Stimulated activated naive B cell treated with anti-CD40 and anti-IgM and Interleukin-4, amounts not matched to agents 10 μg/mL and 1 μg/mL and 100 μg/mL, for 72 hours (primary cell): ENCODE results near the gene OR2Y1.
"Not testable (repeated sequence)": the region's sequence is repeated elsewhere in the genome, so short reads cannot be mapped to it uniquely, and the experiment has no call there.

Experiments used
- ATAC-seq, 2 donors: fragments of 150-1000 bp; cut with Tn5 transposase; replicated peaks; 2 replicates each; pipeline ENCODE4 v1.10.0; 2021; ENCODE audit warnings: moderate library complexity in 1 of 2
- DNase-seq: peaks from one replicate; pipeline ENCODE4 v3.0.0; 2021
- H3K27ac Mint-ChIP-seq: one replicate; pipeline ENCODE4 v1.8.0; 2022; ENCODE audit warnings: mild to moderate bottlenecking, mixed read lengths
- H3K27me3 Mint-ChIP-seq, 2 donors: one replicate each; pipeline ENCODE4 v1.8.0; 2022; ENCODE audit warnings: mixed read lengths in 2 of 2
- H3K36me3 Mint-ChIP-seq, 2 donors: one replicate each; pipeline ENCODE4 v1.8.0; 2022; ENCODE audit warnings: mixed read lengths in 2 of 2, mild to moderate bottlenecking in 1 of 2
- H3K4me1 Mint-ChIP-seq, 2 donors: one replicate each; pipeline ENCODE4 v1.8.0; 2022; ENCODE audit warnings: mixed read lengths in 2 of 2, mild to moderate bottlenecking in 1 of 2
- H3K4me3 Mint-ChIP-seq, 2 donors: one replicate each; pipeline ENCODE4 v1.8.0; 2022; ENCODE audit warnings: mild to moderate bottlenecking in 2 of 2, mixed read lengths in 2 of 2, moderate library complexity in 1 of 2
- H3K9me3 Mint-ChIP-seq, 2 donors: one replicate each; pipeline ENCODE4 v1.8.0; 2022; ENCODE audit warnings: mixed read lengths in 2 of 2, mild to moderate bottlenecking in 1 of 2

Gene OR2Y1

DNA sequence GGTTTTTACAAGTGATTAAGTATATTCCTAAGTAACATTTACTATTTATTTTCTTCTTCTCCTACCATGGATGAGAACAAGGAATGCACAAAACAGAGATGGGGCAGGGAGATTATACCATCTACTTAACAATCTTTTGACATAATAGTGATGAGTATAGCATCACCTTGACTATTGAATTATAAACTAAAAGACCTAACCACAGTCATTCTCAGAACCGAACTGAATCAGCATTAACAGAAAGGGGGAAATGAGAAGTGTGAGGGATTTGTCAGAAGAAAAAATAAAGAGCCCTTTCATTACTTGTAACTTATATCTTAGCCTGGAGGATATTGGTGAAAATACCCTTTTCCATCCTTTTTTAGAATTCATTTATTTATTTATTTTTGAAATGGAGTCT is 21.9 kb downstream of the OR2Y1 start:
- Mint-ChIP-seq H3K36me3 (no peaks in the 10 kb centered on the region), H3K9me3 (peaks cover 4 to 12% of the 10 kb centered on the region in 2 donors), H3K4me3 (no peak overlapping the region), H3K27me3 (peaks cover 46 to 49% of the 10 kb centered on the region in 2 donors), H3K27ac (no peak overlapping the region), H3K4me1 (no peaks in the 10 kb centered on the region)
- DNase-seq (no peak), ATAC-seq (peak; percentile 68 to 75)

DNA sequence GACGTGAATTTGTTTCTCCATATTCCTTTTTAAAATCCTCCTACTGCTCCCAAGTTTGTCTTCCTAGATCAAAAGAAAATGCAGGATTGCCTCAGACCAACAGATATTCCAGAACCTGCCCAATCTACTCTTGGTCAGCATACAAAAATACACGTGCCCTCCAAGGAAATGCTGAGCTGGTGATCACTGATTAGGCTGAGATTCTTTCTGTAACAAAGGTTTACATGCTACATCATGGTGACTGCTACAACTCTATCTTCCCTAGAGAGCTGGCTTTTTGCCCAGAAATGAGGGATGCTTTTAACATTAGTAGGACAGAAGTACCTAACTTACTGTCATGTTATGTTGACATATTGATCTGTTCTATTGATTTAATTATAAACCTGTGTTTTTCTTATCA is 35.5 kb downstream of the OR2Y1 start:
- H3K27ac Mint-ChIP-seq = no peak overlapping the region
- H3K27me3 Mint-ChIP-seq = peaks cover 8 to 21% of the 10 kb centered on the region in 2 donors
- H3K4me1 Mint-ChIP-seq = no peaks in the 10 kb centered on the region
- no peak overlapping the region for H3K4me3 Mint-ChIP-seq
- H3K9me3 Mint-ChIP-seq = peaks cover 3 to 13% of the 10 kb centered on the region in 2 donors
- no peak for DNase-seq
- ATAC-seq = no peak
- H3K36me3 Mint-ChIP-seq = no peaks in the 10 kb centered on the region

DNA sequence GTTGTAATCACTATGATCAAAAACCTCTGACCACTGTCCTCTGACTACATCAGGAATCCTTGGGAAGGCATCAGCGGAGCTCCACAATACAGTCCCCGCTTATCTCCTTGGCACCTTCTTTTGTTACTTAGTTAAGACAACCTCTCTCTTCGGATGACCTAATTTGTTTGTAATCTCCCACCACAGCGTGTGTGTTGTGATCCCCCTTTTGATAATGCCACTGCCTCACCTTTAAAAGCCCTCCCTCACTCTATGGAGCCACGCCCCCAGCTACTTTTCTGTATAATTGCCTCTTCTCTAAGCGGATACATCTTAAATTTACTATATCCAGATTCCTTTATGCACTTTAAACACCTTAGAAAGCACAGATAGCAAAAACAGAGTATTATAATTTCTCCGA is 35.9 kb downstream of the OR2Y1 start:
- ATAC-seq (no peak), DNase-seq (no peak)
- peaks cover 8 to 21% of the 10 kb centered on the region in 2 donors for H3K27me3 Mint-ChIP-seq
- H3K27ac Mint-ChIP-seq = no peak overlapping the region
- no peak overlapping the region for H3K4me3 Mint-ChIP-seq
- H3K4me1 Mint-ChIP-seq = no peaks in the 10 kb centered on the region
- peaks cover 3 to 13% of the 10 kb centered on the region in 2 donors for H3K9me3 Mint-ChIP-seq
- no peaks in the 10 kb centered on the region for H3K36me3 Mint-ChIP-seq

DNA sequence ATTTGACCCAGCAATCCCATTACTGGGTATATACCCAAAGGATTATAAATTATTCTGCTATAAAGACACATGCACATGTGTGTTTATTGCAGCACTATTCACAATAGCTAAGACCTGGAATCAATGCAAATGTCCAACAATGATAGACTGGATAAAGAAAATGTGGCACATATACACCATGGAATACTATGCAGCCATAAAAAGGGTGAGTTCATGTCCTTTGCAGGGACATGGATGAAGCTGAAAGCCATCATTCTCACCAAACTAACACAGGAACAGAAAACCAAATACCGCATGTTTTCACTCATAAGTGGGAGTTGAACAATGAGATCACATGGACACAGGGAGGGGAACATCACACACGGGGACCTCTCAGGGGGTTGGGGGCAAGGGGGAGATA is 36.5 kb downstream of the OR2Y1 start:
- H3K9me3 Mint-ChIP-seq = peaks cover 3 to 13% of the 10 kb centered on the region in 2 donors
- not testable (repeated sequence) for DNase-seq, H3K27ac Mint-ChIP-seq, ATAC-seq, H3K4me1 Mint-ChIP-seq, H3K36me3 Mint-ChIP-seq, H3K4me3 Mint-ChIP-seq
- H3K27me3 Mint-ChIP-seq = peaks cover 8 to 21% of the 10 kb centered on the region in 2 donors

DNA sequence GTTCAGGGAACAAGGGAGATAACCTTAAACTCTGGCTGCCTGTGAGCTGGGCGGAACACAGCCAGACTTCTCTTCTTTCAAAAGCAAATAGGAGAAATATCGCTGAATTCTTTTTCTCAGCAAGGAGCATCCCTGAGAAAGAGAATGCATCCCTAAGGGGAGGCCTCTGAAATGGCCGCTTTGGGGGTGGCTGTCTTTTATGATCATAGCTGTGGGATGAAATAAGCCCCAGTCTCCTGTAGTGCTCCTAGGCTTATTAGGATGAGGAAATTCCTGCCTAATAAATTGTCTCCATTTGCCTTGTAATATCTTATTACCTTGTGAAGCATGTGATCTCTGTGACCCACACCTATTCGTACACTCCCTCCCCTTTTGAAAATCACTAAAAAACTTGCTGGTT is 39.4 kb downstream of the OR2Y1 start:
- not testable (repeated sequence) for H3K4me3 Mint-ChIP-seq, ATAC-seq, H3K36me3 Mint-ChIP-seq, H3K4me1 Mint-ChIP-seq, H3K27ac Mint-ChIP-seq, DNase-seq
- Mint-ChIP-seq H3K27me3 (peaks cover 23 to 39% of the 10 kb centered on the region in 2 donors), H3K9me3 (peaks cover 3 to 13% of the 10 kb centered on the region in 2 donors)

DNA sequence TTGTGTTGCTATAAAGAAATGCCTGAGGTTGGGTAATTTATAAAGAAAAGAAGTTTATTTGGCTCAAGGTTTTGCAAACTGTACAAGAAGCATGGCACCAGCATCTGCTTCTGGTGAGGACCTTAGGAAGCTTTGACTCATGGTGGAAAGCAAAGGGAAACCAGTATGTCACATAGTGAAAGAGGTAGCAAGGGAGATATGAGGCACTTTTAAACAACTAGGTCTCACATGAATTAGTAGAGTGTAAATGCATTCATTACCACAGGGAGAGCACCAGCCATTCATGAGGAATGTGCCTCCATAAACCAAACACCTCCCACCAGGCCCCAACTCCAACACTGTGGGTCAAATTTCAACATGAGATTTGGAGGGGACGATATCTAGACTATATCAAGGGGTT is 40.8 kb downstream of the OR2Y1 start:
- DNase-seq = no peak
- Mint-ChIP-seq H3K27me3 (peaks cover 23 to 39% of the 10 kb centered on the region in 2 donors), H3K27ac (no peak overlapping the region), H3K9me3 (peaks cover 3 to 13% of the 10 kb centered on the region in 2 donors), H3K4me1 (no peaks in the 10 kb centered on the region), H3K36me3 (peaks cover 0 to 2% of the 10 kb centered on the region in 2 donors), H3K4me3 (no peak overlapping the region)
- ATAC-seq = no peak

DNA sequence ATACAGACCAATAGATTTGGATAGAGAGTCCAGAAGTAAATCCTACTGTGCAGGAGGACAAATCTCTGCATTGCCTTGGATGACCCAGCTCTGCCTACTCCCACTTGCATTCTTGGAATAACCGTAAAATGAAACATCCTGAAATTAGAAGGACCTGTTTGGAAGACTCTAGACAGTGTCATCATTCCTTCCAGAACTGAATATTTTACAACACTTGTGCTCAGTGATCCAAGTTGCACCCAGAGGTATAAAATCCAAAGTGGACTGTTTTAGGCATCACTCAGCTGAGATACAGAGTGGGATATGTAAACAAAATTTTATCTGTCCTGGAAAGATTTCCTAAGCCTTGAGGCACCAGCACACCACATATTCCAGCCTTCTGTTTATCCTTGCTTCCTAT is 43.7 kb downstream of the OR2Y1 start:
- H3K27ac Mint-ChIP-seq = no peak overlapping the region
- peaks cover 3 to 5% of the 10 kb centered on the region in 2 donors for H3K9me3 Mint-ChIP-seq
- no peak overlapping the region for H3K4me3 Mint-ChIP-seq
- no peaks in the 10 kb centered on the region for H3K4me1 Mint-ChIP-seq
- H3K27me3 Mint-ChIP-seq = peaks cover 34 to 36% of the 10 kb centered on the region in 2 donors
- H3K36me3 Mint-ChIP-seq = peaks cover 0 to 2% of the 10 kb centered on the region in 2 donors
- no peak for DNase-seq
- no peak for ATAC-seq

DNA sequence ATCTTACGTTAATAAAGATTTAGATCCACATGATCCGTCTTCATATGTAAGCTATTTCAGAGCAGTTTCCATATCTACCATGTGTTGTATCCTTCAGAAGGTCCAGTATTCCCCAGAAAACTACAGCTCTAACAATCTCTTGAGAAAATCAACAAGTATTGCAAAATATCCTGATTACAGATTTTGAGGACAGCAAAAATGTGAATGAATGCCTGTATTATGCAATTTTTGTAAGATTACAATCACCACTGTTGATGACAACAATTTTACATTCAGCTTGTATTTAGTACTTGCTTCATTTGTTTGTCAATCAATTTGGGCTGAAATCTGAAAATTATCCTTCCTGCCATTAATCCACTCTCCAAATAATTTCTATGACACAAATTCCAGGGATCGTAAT is 47.4 kb downstream of the OR2Y1 start:
- DNase-seq = no peak
- Mint-ChIP-seq H3K9me3 (no peaks in the 10 kb centered on the region), H3K4me3 (no peak overlapping the region), H3K36me3 (peaks cover 0 to 2% of the 10 kb centered on the region in 2 donors), H3K27ac (no peak overlapping the region), H3K27me3 (peaks cover 27 to 29% of the 10 kb centered on the region in 2 donors), H3K4me1 (no peaks in the 10 kb centered on the region)
- no peak for ATAC-seq

DNA sequence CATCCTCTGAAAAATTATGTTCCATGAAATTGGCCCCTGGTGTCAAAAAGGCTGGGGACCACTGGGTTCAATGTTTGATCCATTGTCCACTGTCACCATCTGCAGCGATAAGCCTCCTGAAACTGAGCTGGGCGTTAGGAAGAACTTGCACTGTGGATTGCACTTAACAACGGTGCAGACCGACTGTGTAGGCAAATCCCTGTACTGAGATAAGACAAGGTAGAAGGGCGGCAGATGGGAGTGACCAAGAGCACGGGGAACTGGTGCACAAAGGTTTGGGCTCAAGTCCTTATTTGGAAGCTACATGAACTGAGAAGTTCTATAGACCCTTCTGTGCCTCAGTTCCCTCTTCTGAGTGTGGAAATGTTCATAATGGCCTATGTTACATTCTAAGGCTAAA is 48.8 kb downstream of the OR2Y1 start:
- Mint-ChIP-seq H3K9me3 (no peaks in the 10 kb centered on the region), H3K36me3 (no peaks in the 10 kb centered on the region), H3K4me1 (no peaks in the 10 kb centered on the region), H3K27me3 (peaks cover 19 to 22% of the 10 kb centered on the region in 2 donors), H3K27ac (no peak overlapping the region), H3K4me3 (no peak overlapping the region)
- DNase-seq = no peak
- no peak for ATAC-seq

DNA sequence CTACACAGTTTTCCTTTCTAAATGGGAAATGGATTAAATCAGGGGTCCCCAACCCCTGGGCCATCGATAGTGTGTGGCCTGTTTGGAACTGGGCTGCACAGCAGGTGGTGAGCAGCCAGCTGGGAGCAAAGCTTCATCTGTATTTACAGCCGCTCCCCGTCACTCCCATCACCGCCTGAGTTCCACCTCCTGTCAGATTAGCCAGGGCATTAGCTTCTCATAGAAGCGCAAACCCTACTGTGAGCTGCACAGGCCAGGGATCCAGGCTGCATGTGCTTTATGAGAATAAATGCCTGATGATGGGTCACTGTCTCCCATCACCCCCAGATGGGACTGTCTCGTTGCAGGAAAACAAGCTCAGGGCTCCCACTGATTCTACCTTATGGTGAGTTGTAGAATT is 49.3 kb downstream of the OR2Y1 start:
- Mint-ChIP-seq H3K4me1 (no peaks in the 10 kb centered on the region), H3K36me3 (no peaks in the 10 kb centered on the region), H3K4me3 (no peak overlapping the region), H3K27me3 (peaks cover 19 to 27% of the 10 kb centered on the region in 2 donors), H3K9me3 (no peaks in the 10 kb centered on the region), H3K27ac (no peak overlapping the region)
- DNase-seq (no peak), ATAC-seq (no peak)

DNA sequence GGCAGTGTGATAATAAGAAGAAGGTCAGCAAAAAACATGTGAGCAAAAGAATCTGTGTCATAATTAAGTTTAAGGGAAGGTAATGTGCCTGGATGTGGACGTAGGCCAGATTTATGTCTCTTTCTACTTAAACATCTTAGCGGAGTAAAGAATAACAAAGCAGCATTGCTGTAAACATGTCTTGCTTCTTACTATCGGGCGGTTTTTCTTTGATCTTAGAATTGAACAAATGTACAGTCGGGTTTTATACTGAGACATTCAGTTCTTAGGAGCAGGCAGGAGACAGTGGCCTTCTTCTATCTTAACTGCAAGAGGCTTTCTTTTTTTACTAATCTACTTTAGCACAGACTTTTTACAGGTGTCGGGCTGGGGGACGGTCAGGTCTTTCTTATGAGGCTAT is 50.1 kb downstream of the OR2Y1 start:
- H3K9me3 Mint-ChIP-seq = no peaks in the 10 kb centered on the region
- no peak overlapping the region for H3K27ac Mint-ChIP-seq
- ATAC-seq = no peak
- H3K36me3 Mint-ChIP-seq = no peaks in the 10 kb centered on the region
- H3K4me3 Mint-ChIP-seq = no peak overlapping the region
- peaks cover 19 to 32% of the 10 kb centered on the region in 2 donors for H3K27me3 Mint-ChIP-seq
- no peaks in the 10 kb centered on the region for H3K4me1 Mint-ChIP-seq
- DNase-seq = no peak
